ENCODE results near the gene FGF12. TPM values are rescaled to one million over a fixed set of nuclear protein-coding genes. Genes with fewer than 3 reads are reported as not detected.

The FGF12 gene
- total RNA-seq, 4 donors from 2014 or later = 0.46 to 1.2 (median 0.72) TPM

DNA sequence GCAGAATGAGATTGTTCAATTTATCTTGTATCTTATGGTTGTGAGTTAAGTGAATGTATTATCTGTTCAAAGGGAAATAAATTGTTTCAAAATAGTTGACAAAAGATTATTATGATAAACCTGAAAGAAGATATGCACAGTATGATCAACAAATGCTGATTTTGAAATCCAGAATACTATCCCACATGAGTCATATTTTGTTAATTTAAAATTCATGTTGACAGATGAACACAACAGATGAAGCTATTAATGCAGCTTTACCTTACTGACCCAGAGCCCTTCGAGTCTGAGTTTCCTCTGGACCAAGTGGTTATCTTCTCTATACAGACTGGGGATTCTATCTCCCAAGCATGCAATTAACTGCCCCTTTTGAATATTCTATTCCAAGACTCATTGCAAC is 482.8 kb downstream of the FGF12 start:
- H3K36me3 ChIP-seq = no peaks in the 10 kb centered on the region
- ATAC-seq (no peak), DNase-seq (no peak)
- H3K27ac ChIP-seq = no peak overlapping the region
- intact Hi-C loops (cut with DNase I; ENCODE audit: low total_unique reads) = no loop called here
- H3K9me3 ChIP-seq = no peaks in the 10 kb centered on the region
- no peak overlapping the region for H3K4me3 ChIP-seq
- TF ChIP-seq POLR2A (IDR thresholded peaks at IDR 0.05) = no peak
- TF ChIP-seq CTCF (IDR thresholded peaks at IDR 0.05 in 4 of 5, conservative IDR thresholded peaks at IDR 0.05 in 1 of 5) = no peak
- in situ Hi-C loops (cut with MboI; ENCODE audit: low sequenced_read_pairs in 4 of 4) = no loop called here
- H3K27me3 ChIP-seq = no peaks in the 10 kb centered on the region
- H3K4me1 ChIP-seq = no peaks in the 10 kb centered on the region

DNA sequence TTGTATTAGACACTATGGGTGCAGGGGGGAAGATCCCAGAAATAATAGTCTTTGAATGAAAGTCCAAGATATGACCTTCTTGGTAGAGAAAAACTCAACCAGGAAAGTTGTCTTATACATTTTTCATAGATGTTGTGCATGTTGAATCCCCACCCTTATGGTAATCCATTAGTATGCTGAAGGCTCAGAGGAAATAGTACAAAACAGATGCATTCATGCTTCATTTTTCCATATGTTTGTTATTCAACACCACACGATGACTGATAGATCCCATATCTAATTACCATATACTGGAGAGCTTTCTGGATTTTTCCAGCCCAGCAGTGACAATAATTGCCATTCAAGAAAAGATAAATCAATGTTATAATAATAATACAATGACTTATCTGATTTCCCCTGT is 487.4 kb downstream of the FGF12 start:
- ATAC-seq = no peak
- Histone ChIP-seq H3K4me3 (no peak overlapping the region), H3K27me3 (no peaks in the 10 kb centered on the region), H3K27ac (no peak overlapping the region), H3K4me1 (no peaks in the 10 kb centered on the region), H3K36me3 (no peaks in the 10 kb centered on the region), H3K9me3 (no peaks in the 10 kb centered on the region)
- in situ Hi-C loops (cut with MboI; ENCODE audit: low sequenced_read_pairs in 4 of 4) = no loop called here
- no peak for TF ChIP-seq CTCF (IDR thresholded peaks at IDR 0.05 in 4 of 5, conservative IDR thresholded peaks at IDR 0.05 in 1 of 5)
- TF ChIP-seq POLR2A (IDR thresholded peaks at IDR 0.05) = no peak
- DNase-seq = no peak
- intact Hi-C loops (cut with DNase I; ENCODE audit: low total_unique reads) = no loop called here

GRCh38 chr3:192237992-192238608 is 489.2 kb downstream of the FGF12 start:
- no peaks in the 10 kb centered on the region for H3K9me3 ChIP-seq
- no peak overlapping the region for H3K4me3 ChIP-seq
- H3K27me3 ChIP-seq = no peaks in the 10 kb centered on the region
- no peaks in the 10 kb centered on the region for H3K36me3 ChIP-seq
- TF ChIP-seq CTCF (IDR thresholded peaks at IDR 0.05 in 4 of 5, conservative IDR thresholded peaks at IDR 0.05 in 1 of 5) (no peak), POLR2A (IDR thresholded peaks at IDR 0.05) (no peak)
- H3K27ac ChIP-seq = no peak overlapping the region
- no peaks in the 10 kb centered on the region for H3K4me1 ChIP-seq
- intact Hi-C loops (cut with DNase I; ENCODE audit: low total_unique reads) (no loop called here), in situ Hi-C loops (cut with MboI; ENCODE audit: low sequenced_read_pairs in 4 of 4) (no loop called here)
- no peak for DNase-seq
- no peak for ATAC-seq

DNA sequence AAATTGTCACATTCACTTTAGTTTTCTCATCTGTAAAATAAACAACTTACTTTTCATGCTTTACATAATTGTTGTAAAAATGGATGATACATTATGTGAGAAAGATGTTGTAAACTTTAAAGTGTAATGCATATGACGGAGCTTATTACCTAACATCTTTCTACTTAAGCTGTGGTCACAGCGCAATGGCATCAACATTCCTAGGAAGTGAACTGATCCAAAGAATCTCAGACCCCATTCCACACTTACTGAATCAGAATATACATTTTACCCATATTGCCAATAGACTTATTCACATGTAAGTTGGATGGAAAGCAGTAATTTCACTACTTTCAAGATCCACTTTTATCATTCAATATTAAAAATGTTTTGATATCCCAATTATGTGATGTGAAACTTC is 497.5 kb downstream of the FGF12 start:
- ATAC-seq (no peak), DNase-seq (no peak)
- no peak overlapping the region for H3K27ac ChIP-seq
- no peak overlapping the region for H3K4me3 ChIP-seq
- H3K27me3 ChIP-seq = no peaks in the 10 kb centered on the region
- H3K9me3 ChIP-seq = no peaks in the 10 kb centered on the region
- no peaks in the 10 kb centered on the region for H3K36me3 ChIP-seq
- in situ Hi-C loops (cut with MboI; ENCODE audit: low sequenced_read_pairs in 4 of 4) = no loop called here
- intact Hi-C loops (cut with DNase I; ENCODE audit: low total_unique reads) = no loop called here
- no peaks in the 10 kb centered on the region for H3K4me1 ChIP-seq
- TF ChIP-seq CTCF (IDR thresholded peaks at IDR 0.05 in 4 of 5, conservative IDR thresholded peaks at IDR 0.05 in 1 of 5) (no peak), POLR2A (IDR thresholded peaks at IDR 0.05) (no peak)

DNA sequence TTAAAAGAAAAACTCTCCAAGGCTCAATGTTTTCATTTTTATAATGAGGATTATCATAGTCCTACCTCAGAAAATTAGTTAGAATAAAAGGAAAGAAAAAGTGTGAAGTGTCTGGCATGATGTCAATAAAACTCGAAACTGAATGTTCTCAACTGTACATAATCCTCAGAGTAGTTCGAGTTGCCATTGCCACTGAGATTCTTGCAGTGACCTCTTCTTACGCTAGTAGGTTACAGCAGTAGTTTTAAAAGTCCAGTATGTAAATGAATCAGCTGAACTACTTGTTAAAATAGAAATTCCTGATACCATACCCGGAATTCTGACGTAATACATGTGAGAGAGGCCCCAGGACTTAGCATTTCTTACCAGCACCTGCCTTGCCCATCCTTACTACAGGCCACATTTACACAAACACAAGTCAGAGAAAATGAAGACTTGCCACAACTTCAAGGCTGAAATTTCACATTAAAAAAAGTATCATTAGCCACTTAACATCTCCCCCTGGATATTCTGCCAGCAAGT is 502.6 kb downstream of the FGF12 start:
- Histone ChIP-seq H3K36me3 (no peaks in the 10 kb centered on the region), H3K4me1 (no peaks in the 10 kb centered on the region), H3K27ac (no peak overlapping the region), H3K4me3 (no peak overlapping the region), H3K9me3 (no peaks in the 10 kb centered on the region), H3K27me3 (no peaks in the 10 kb centered on the region)
- intact Hi-C loops (cut with DNase I; ENCODE audit: low total_unique reads) (no loop called here), in situ Hi-C loops (cut with MboI; ENCODE audit: low sequenced_read_pairs in 4 of 4) (no loop called here)
- ATAC-seq = no peak
- TF ChIP-seq CTCF (IDR thresholded peaks at IDR 0.05 in 4 of 5, conservative IDR thresholded peaks at IDR 0.05 in 1 of 5) = no peak
- TF ChIP-seq POLR2A (IDR thresholded peaks at IDR 0.05) = no peak
- DNase-seq = no peak
